Right lobe of liver (tissue), 6 donors: ENCODE data around the gene DAG1. TPM values are rescaled to one million over a fixed set of nuclear protein-coding genes. Genes with fewer than 3 reads are reported as not detected.
A peak's percentile ranks its signal among the peaks of the same experiment; 100 is the strongest.

Experiments used
- ATAC-seq, 4 donors: fragments of 200-7000 bp; cut with Tn5 transposase; one replicate each; pipeline ENCODE4 v1.9.1; 2020; ENCODE audit warnings: mild to moderate bottlenecking in 4 of 4, moderate library complexity in 4 of 4
- DNase-seq, 3 donors: peaks; one replicate each; pipeline ENCODE4 v3.0.0-alpha.2; 2020
- H3K27ac ChIP-seq, 3 donors: fragments of 200-600 bp; one replicate each; pipeline ENCODE4 v1.8.0; 2022
- H3K27me3 ChIP-seq, 2 donors: fragments of 200-600 bp; one replicate each; pipeline ENCODE4 v1.8.0; 2022
- H3K36me3 ChIP-seq, 4 donors: fragments of 200-600 bp; sonication (generic) in 1 of 4; one replicate each; pipeline versions ENCODE4 v1.5.1 to v1.8.0; 2017 to 2022; ENCODE audit warnings: control low read depth in 1 of 4
- H3K4me1 ChIP-seq, 4 donors: fragments of 200-600 bp; sonication (generic) in 1 of 4; one replicate each; pipeline versions ENCODE4 v1.5.1 to v1.8.0; 2017 to 2022; ENCODE audit warnings: control low read depth in 1 of 4
- H3K4me3 ChIP-seq, 3 donors: fragments of 200-600 bp; one replicate each; pipeline ENCODE4 v1.8.0; 2022
- H3K9me3 ChIP-seq, 4 donors: fragments of 200-600 bp; sonication (generic) in 1 of 4; one replicate each; pipeline versions ENCODE4 v1.5.1 to v1.8.0; 2017 to 2022; ENCODE audit warnings: control low read depth in 1 of 4
- POLR2A ChIP-seq: fragments of 450-650 bp; IDR thresholded peaks from one replicate; pipeline ENCODE4 v1.6.1; 2017; ENCODE audit warnings: antibody characterized with exemption, mild to moderate bottlenecking
- WGBS: methylation state at CpG from one replicate; pipeline ENCODE4 v1.1.6; 2018; ENCODE audit warnings: low coverage, low lambda C conversion rate; ENCODE audit not compliant: insufficient coverage; ENCODE audit errors: missing lambda C conversion rate; 5-methylcytosine and 5-hydroxymethylcytosine counted together
- intact Hi-C, 2 donors: fragments of 100-400 bp; cut with DNase I; formaldehyde crosslinking; loops; one replicate each; pipeline versions ENCODE4 v1.11.2 to v1.14.1; 2022
- total RNA-seq, 6 experiments: library from RNA; depleted of rRNA in 2 of 6; stranded (reverse); fragments of >200 nt in 2 of 6; fragmentation: NEBNext Ultra II Directional in 3 of 6; extraction: Animal tissue kit (Norgen Biotek cat#: 25700) in 3 of 6; gene quantifications; one replicate each; pipeline versions ENCODE4 v1.1.0 to v1.2.4, GENCODE V29; 2016 to 2023
- TF ChIP-seq, protein P1 (sequence below), 4 donors: fragments of 200-600 bp in 3 of 4; fragments of 450-650 bp in 1 of 4; IDR thresholded peaks; one replicate each; pipeline versions ENCODE4 v1.5.1 to v1.8.0; 2016 to 2022; ENCODE audit warnings: antibody characterized with exemption in 4 of 4, mild to moderate bottlenecking in 2 of 4
- donor health status: DM: no; HTN: yes; CAD: no.
- donor health status: DM: no; HTN: no; CAD: no.
- donor health status: DM: no; HTN: no; CAD: no.
- donor health status: DM: no; HTN: yes; CAD: no.
- donor health status: DM: no; HTN: yes; CAD: no.

Gene DAG1
- total RNA-seq, 6 experiments from 2014 or later = 54.5 to 92.5 (median 65.2) TPM

DNA sequence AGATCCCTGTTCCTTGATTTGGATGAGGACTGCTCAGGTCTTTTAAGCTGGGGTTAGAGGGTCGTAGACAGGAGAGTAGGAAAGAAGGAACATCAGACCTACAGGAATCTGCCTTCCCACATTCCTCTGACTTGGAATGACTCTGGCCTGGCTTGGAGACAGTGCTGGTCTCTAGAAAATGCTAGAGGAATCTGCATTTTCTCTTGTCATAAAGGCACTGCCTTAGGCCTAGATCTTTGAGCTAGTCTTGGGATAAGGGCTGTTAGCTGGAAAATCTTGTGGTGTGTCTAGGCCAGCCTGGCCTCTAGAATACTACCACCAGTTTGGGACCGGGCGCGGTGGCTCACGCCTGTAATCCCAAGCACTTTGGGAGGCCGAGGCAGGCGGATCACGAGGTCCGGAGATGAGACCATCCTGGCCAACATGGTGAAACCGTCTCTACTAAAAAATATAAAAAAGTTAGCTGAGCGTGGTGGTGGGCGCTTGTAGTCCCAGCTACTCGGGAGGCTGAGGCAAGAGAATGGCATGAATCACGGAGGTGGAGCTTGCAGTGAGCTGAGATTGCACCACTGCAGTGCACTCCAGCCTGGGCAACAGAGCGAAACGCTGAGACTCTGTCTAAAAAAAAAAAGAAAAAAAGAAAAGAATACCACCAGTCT is 66.9 kb downstream of the DAG1 start:
- Histone ChIP-seq H3K9me3 (no peaks in the 10 kb centered on the region), H3K36me3 (peaks cover 0 to 8% (median 0%) of the 10 kb centered on the region in 4 donors), H3K27ac (peak overlapping the region; percentile 51 to 95 (median 59)), H3K27me3 (no peaks in the 10 kb centered on the region), H3K4me1 (peaks cover 0 to 66% (median 22%) of the 10 kb centered on the region in 4 donors), H3K4me3 (no peak overlapping the region)
- DNase-seq (no peak), ATAC-seq (no peak)
- TF ChIP-seq POLR2A = no peak
- TF ChIP-seq, protein P1, sequence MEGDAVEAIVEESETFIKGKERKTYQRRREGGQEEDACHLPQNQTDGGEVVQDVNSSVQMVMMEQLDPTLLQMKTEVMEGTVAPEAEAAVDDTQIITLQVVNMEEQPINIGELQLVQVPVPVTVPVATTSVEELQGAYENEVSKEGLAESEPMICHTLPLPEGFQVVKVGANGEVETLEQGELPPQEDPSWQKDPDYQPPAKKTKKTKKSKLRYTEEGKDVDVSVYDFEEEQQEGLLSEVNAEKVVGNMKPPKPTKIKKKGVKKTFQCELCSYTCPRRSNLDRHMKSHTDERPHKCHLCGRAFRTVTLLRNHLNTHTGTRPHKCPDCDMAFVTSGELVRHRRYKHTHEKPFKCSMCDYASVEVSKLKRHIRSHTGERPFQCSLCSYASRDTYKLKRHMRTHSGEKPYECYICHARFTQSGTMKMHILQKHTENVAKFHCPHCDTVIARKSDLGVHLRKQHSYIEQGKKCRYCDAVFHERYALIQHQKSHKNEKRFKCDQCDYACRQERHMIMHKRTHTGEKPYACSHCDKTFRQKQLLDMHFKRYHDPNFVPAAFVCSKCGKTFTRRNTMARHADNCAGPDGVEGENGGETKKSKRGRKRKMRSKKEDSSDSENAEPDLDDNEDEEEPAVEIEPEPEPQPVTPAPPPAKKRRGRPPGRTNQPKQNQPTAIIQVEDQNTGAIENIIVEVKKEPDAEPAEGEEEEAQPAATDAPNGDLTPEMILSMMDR (IDR thresholded peaks at IDR 0.05) = no peak
- intact Hi-C loops = no loop called here
- 74% methylated on average over 13 of the region's 16 CpGs for WGBS

DNA sequence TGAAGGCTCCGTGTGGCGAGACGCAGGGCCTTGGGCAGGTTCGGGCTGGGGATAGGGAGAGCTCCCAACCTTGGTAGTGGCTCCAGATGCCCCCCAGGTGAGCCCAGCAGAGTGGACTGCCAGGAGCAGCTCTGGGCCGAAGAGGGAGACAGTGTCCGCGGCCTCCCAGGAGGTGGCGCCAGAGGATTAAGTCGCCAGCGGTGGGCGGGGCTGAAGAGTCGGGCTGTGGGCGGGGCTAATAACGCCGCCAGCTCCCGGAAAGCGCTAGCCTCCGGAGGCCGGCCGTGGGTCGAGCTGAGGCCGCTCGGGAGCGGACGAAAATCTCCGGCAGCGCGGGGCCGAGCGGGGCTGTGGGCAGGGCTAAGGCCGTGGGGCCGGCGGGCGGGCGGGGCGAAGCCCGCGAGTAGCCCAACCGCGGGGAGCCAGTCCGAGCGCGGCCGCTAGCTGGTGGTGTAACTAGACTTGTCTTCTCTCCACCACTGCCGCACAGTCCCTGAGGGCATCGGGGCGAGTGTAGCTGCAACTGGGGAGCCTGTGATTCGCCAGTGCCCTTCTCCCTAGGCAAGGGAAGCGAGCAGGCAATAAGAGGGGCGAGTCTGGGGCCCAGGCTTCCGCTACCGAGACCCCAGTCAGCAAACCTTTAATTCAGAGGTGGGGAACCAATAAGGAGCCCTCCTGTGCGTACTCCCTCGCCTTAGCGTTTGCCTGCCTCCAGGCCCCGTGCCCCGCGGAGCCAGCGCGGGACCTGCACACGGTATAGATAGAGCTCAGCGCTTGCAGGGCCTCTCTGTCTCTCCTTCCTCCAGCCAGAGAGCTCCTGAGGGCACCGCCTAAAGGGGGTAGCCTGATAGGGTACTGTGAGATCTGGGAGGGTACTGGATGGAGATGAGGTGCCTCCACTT is 69.8 kb downstream of the DAG1 start:
- Histone ChIP-seq H3K4me1 (peaks cover 0 to 53% (median 19%) of the 10 kb centered on the region in 4 donors), H3K27ac (peak overlapping the region; percentile 39 to 91 (median 70)), H3K36me3 (no peaks in the 10 kb centered on the region), H3K4me3 (peak overlapping the region; percentile 24 to 53 (median 45)), H3K27me3 (no peaks in the 10 kb centered on the region), H3K9me3 (no peaks in the 10 kb centered on the region)
- TF ChIP-seq, protein P1 (IDR thresholded peaks at IDR 0.05) = peak; percentile 85 to 93 (median 89)
- peak; percentile 87 for TF ChIP-seq POLR2A
- DNase-seq (peak; percentile 97 to 98 (median 98)), ATAC-seq (peak; percentile 80 to 94 (median 84))
- intact Hi-C loops = loop anchor here (5.0 kb wide), 2 partner anchors 127 to 132 kb away; partner anchors contain the start of gene APEH (in 1 of the 2)
- 0% methylated on average over 3 of the region's 63 CpGs for WGBS

DNA sequence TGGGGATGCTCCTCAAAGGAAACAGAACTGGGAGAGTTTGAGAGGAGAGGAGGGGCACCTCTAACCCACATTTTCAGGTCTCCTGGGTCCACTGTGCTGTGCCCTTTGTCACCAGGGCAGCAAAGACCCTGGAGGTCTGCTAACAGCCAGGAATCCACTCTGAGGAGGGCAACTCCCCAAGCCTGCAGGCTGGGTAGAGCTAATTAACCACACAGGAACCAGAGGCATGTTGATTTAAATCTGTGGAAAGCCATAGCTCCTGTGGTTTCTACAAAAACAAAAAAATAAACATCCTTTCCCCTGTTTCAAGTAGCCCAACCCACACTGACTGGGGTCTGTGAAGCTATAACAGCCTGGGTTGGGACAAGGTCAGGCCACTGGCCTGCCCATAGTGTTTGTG is 82.0 kb downstream of the DAG1 start:
- no peaks in the 10 kb centered on the region for H3K9me3 ChIP-seq
- intact Hi-C loops = no loop called here
- no peak for DNase-seq
- H3K4me1 ChIP-seq = peaks cover 0 to 12% (median 2%) of the 10 kb centered on the region in 4 donors
- TF ChIP-seq, protein P1 (IDR thresholded peaks at IDR 0.05) = no peak
- TF ChIP-seq POLR2A = no peak
- no peak for ATAC-seq
- no peaks in the 10 kb centered on the region for H3K27me3 ChIP-seq
- no peak overlapping the region for H3K4me3 ChIP-seq
- no peaks in the 10 kb centered on the region for H3K36me3 ChIP-seq
- H3K27ac ChIP-seq = no peak overlapping the region

DNA sequence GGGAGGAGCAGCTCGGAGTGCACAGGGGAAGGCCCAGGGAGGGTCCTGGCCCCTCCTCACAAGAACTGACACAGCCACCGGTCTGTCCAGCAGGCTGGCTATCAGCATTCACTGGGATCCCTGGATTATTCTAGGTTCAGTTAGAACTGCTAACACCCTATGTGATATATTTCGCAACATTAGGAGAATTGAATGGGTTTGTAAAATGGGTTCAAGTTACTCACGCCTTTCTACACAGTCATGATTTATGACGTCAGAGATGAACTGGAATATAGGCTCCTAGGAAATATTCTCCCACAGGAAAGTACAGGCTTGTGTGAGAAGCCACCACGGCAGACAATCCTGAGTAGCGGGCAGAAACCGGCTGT is 83.2 kb downstream of the DAG1 start:
- no peaks in the 10 kb centered on the region for H3K9me3 ChIP-seq
- H3K27ac ChIP-seq = no peak overlapping the region
- 58% methylated on average over 5 of the region's 8 CpGs for WGBS
- peak overlapping the region in 1 of 3 donors; percentile 67 for H3K4me3 ChIP-seq
- H3K27me3 ChIP-seq = no peaks in the 10 kb centered on the region
- no peaks in the 10 kb centered on the region for H3K36me3 ChIP-seq
- intact Hi-C loops = no loop called here
- DNase-seq = no peak
- no peak for TF ChIP-seq POLR2A
- TF ChIP-seq, protein P1 (IDR thresholded peaks at IDR 0.05) = no peak
- ATAC-seq = no peak
- peaks cover 0 to 12% (median 2%) of the 10 kb centered on the region in 4 donors for H3K4me1 ChIP-seq
